HepG2 (cell line): Measurements from ENCODE around the gene GDF15. TPM values are rescaled to one million over a fixed set of nuclear protein-coding genes. Genes with fewer than 3 reads are reported as not detected.

ENCODE experiments used
- ATAC-seq: fragments of 200-7000 bp; cut with Tn5 transposase; 3 replicates; pipeline ENCODE4 v1.9.1; 2020; ENCODE audit warnings: mild to moderate bottlenecking, moderate library complexity
- BruUV-seq: library from RNA; stranded (reverse); fragments of 400-500 nt; replicated peaks from 2 replicates; lab custom pipeline; 2021; lab: Mats Ljungman, UMichigan
- CTCF ChIA-PET: fragments of 300-600 bp; formaldehyde crosslinking; extraction: SDS; loops from one replicate; lab custom pipeline; 2021; ENCODE audit warnings: low total read pairs, inconsistent platforms, low intra/inter-chr PET ratio; lab: Yijun Ruan, JAX
- POLR2A ChIA-PET: fragments of 350-600 bp; sonication (Branson Sonifier 250); formaldehyde crosslinking; loops from one replicate; lab custom pipeline; 2020; ENCODE audit warnings: antibody characterized with exemption, inconsistent platforms; lab: Yijun Ruan, JAX
- DNase-seq: peaks from one replicate; pipeline ENCODE4 v3.0.0-alpha.2; 2015; ENCODE audit warnings: low spot score
- FAIRE-seq: peaks from 3 replicates; lab custom pipeline; 2011; peaks lifted over from hg19 to GRCh38; lab: Jason Lieb, UNC
- H2AFZ ChIP-seq: one replicate; pipeline ENCODE4 v1.6.1; 2011; ENCODE audit warnings: low read length, inconsistent platforms
- H3K27ac ChIP-seq: fragments of 300-600 bp; 3 replicates; pipeline ENCODE4 v1.8.0; 2011; ENCODE audit warnings: mixed run types, mild to moderate bottlenecking, mixed read lengths, low read length, inconsistent platforms; ENCODE audit not compliant: insufficient read depth; ENCODE audit errors: extremely low read length
- H3K27me3 ChIP-seq, 2 experiments: fragments of 200-600 bp in 1 of 2; 2 replicates in 1 of 2; 3 replicates in 1 of 2; pipeline versions ENCODE4 v1.6.0 to v1.8.0; 2011; ENCODE audit warnings: low read length in 2 of 2, mild to moderate bottlenecking in 2 of 2, moderate library complexity in 2 of 2, inconsistent platforms in 1 of 2; ENCODE audit not compliant: insufficient read depth in 2 of 2, control insufficient read depth in 1 of 2
- H3K36me3 ChIP-seq, 2 experiments: fragments of 200-600 bp in 1 of 2; replicated peaks in 1 of 2; 2 replicates in 1 of 2; 3 replicates in 1 of 2; pipeline versions ENCODE4 v1.5.1 to v1.8.0; 2011; ENCODE audit warnings: low read length in 2 of 2, inconsistent platforms in 1 of 2; ENCODE audit not compliant: insufficient read depth in 2 of 2, control insufficient read depth in 1 of 2
- H3K4me1 ChIP-seq: 2 replicates; pipeline ENCODE4 v1.5.1; 2012; ENCODE audit warnings: low read length, inconsistent platforms; ENCODE audit not compliant: insufficient read depth
- H3K4me2 ChIP-seq: 2 replicates; pipeline ENCODE4 v1.6.0; 2011; ENCODE audit warnings: low read depth, low read length, inconsistent platforms
- H3K4me3 ChIP-seq, 3 experiments: fragments of 200-600 bp in 1 of 3; sonication (generic), shearing (Covaris generic) in 1 of 3; replicated peaks in 1 of 3; 2 replicates each; pipeline ENCODE4 v1.5.1; 2011 to 2016; ENCODE audit warnings: low read length in 3 of 3, inconsistent platforms in 2 of 3, low read depth in 2 of 3, mild to moderate bottlenecking in 2 of 3, control low read depth in 1 of 3, mixed read lengths in 1 of 3; ENCODE audit not compliant: insufficient read depth in 1 of 3
- H3K79me2 ChIP-seq: one replicate; pipeline ENCODE4 v1.6.1; 2011; ENCODE audit warnings: low read length, inconsistent platforms; ENCODE audit not compliant: insufficient read depth
- H3K9ac ChIP-seq: 2 replicates; pipeline ENCODE4 v1.6.0; 2011; ENCODE audit warnings: mild to moderate bottlenecking, low read depth, low read length, inconsistent platforms; ENCODE audit not compliant: insufficient read depth
- H3K9me3 ChIP-seq: 2 replicates; pipeline ENCODE4 v1.5.1; 2012; ENCODE audit warnings: mild to moderate bottlenecking, low read length
- H4K20me1 ChIP-seq: 2 replicates; pipeline ENCODE4 v1.6.0; 2011; ENCODE audit warnings: inconsistent platforms, mild to moderate bottlenecking, low read length, moderate library complexity; ENCODE audit not compliant: insufficient read depth
- AFF4 ChIP-seq: sonication (generic); formaldehyde crosslinking; IDR thresholded peaks from 2 replicates; pipeline ENCODE4 v1.4.0; 2020; ENCODE audit warnings: missing genetic modification reagents
- FOSL2 ChIP-seq: sonication (generic); formaldehyde crosslinking; IDR thresholded peaks from 2 replicates; pipeline ENCODE4 v1.4.0; 2020; ENCODE audit warnings: missing genetic modification reagents
- FOXP1 ChIP-seq, 2 experiments: fragments of 450-650 bp in 1 of 2; IDR thresholded peaks; 2 replicates each; pipeline ENCODE4 v1.6.1; 2017 to 2018; ENCODE audit warnings: antibody characterized with exemption in 1 of 2
- GRHL1 ChIP-seq: sonication (generic); formaldehyde crosslinking; conservative IDR thresholded peaks from 2 replicates; pipeline ENCODE4 v1.8.0; 2022; ENCODE audit warnings: missing genetic modification reagents
- HMGA1 ChIP-seq: sonication (generic); formaldehyde crosslinking; conservative IDR thresholded peaks from 2 replicates; pipeline ENCODE4 v1.4.0; 2020; ENCODE audit warnings: missing genetic modification reagents
- KLF11 ChIP-seq: IDR thresholded peaks from 2 replicates; pipeline ENCODE4 v1.6.1; 2016; ENCODE audit warnings: missing compliant biosample characterization
- MYNN ChIP-seq: sonication (generic); formaldehyde crosslinking; IDR thresholded peaks from 2 replicates; pipeline ENCODE4 v1.4.0; 2020; ENCODE audit warnings: mild to moderate bottlenecking, low read depth, missing genetic modification reagents
- MZF1 ChIP-seq: sonication (generic); formaldehyde crosslinking; IDR thresholded peaks from 2 replicates; pipeline ENCODE4 v1.8.1; 2023; ENCODE audit warnings: mild to moderate bottlenecking, missing genetic modification reagents, borderline replicate concordance
- NFYC ChIP-seq: IDR thresholded peaks from 2 replicates; pipeline ENCODE4 v1.6.1; 2016; ENCODE audit warnings: missing genetic modification reagents, missing compliant biosample characterization
- ONECUT2 ChIP-seq: sonication (generic); formaldehyde crosslinking; IDR thresholded peaks from 2 replicates; pipeline ENCODE4 v1.4.0; 2020; ENCODE audit warnings: missing genetic modification reagents
- PCBP2 ChIP-seq: fragments of 200-400 bp; formaldehyde crosslinking; optimal IDR thresholded peaks from 2 replicates; pipeline ENCODE3; 2018; ENCODE audit warnings: low read length, low read depth; ENCODE audit not compliant: poor library complexity, severe bottlenecking
- RNF219 ChIP-seq: sonication (generic); formaldehyde crosslinking; IDR thresholded peaks from 2 replicates; pipeline ENCODE4 v1.5.0; 2020; ENCODE audit warnings: mild to moderate bottlenecking, missing genetic modification reagents
- SAFB2 ChIP-seq: sonication (generic); formaldehyde crosslinking; IDR thresholded peaks from 2 replicates; pipeline ENCODE4 v1.5.1; 2020; ENCODE audit warnings: missing genetic modification reagents, low read depth, mild to moderate bottlenecking, borderline replicate concordance
- XBP1 ChIP-seq: sonication (generic); formaldehyde crosslinking; IDR thresholded peaks from 2 replicates; pipeline ENCODE4 v1.5.0; 2020; ENCODE audit warnings: missing genetic modification reagents
- ZIK1 ChIP-seq: sonication (generic); formaldehyde crosslinking; IDR thresholded peaks from 2 replicates; pipeline ENCODE4 v1.5.0; 2020; ENCODE audit warnings: mild to moderate bottlenecking, low read depth, missing genetic modification reagents, borderline replicate concordance
- ZSCAN25 ChIP-seq: sonication (generic); formaldehyde crosslinking; IDR thresholded peaks from 2 replicates; pipeline ENCODE4 v1.8.0; 2022; ENCODE audit warnings: mild to moderate bottlenecking, missing genetic modification reagents
- ZSCAN31 ChIP-seq: sonication (generic); formaldehyde crosslinking; IDR thresholded peaks from 2 replicates; pipeline ENCODE4 v1.5.0; 2020; ENCODE audit warnings: low read depth, mild to moderate bottlenecking, missing genetic modification reagents
- WGBS: methylation state at CpG from one replicate; pipeline ENCODE4 v1.1.6; 2017; ENCODE audit warnings: low lambda C conversion rate; 5-methylcytosine and 5-hydroxymethylcytosine counted together
- in situ Hi-C: cut with HindIII; loops from 2 replicates; pipeline ENCODE4 v1.10.0; 2017; ENCODE audit warnings: low pct_unique_long_range_greater_than_20kb; ENCODE audit not compliant: extremely low pct_ligation_motif_present
- intact Hi-C: fragments of 100-400 bp; cut with micrococcal nuclease; formaldehyde crosslinking; loops from one replicate; pipeline ENCODE4 v1.10.0; 2022; ENCODE audit not compliant: unreplicated experiment
- polyA plus RNA-seq, 8 experiments: library from polyadenylated mRNA; depleted of rRNA in 3 of 8; stranded (reverse) in 7 of 8; unstranded in 1 of 8; fragments of >200 nt; fragmentation: Illumina TruSeq in 4 of 8; extraction: Trizol in 4 of 8; gene quantifications; 2 replicates each; pipeline versions ENCODE4 v1.2.1 to v1.2.3, GENCODE V29; 2011 to 2016; ENCODE audit warnings: low read depth in 4 of 8, missing spikeins in 1 of 8, mixed read lengths in 1 of 8; ENCODE audit not compliant: insufficient read depth in 1 of 8
- total RNA-seq, 5 experiments: library from RNA; depleted of rRNA; stranded (reverse); fragments of >200 nt; fragmentation: Illumina TruSeq; extraction: Trizol; gene quantifications; 2 replicates each; pipeline ENCODE4 v1.2.3, GENCODE V29; 2016; ENCODE audit warnings: low read depth in 1 of 5

The GDF15 gene
- total and polyA plus RNA-seq, 2 of the 13 experiments (the other 11 are each of a cell fraction or from before 2014, with no cell fraction given), result 146 to 422 TPM

- TF ChIP-seq AFF4 (CRISPR knock-in tag), result no peak
- TF ChIP-seq RNF219, result no peak
- TF ChIP-seq MYNN, result no peak
- no peak for TF ChIP-seq FOXP1 (IDR thresholded peaks at IDR 0.05)
- TF ChIP-seq FOXP1 (CRISPR knock-in tag; IDR thresholded peaks at IDR 0.05), result no peak
- no peak for TF ChIP-seq ZIK1
These were observed 41.8 kb downstream of the GDF15 start (continued) for GRCh38 chr19:18427743-18428113.

GRCh38 chr19:18428173-18428786 lies 42.3 kb downstream of the GDF15 start:
- Histone ChIP-seq H3K36me3 (peaks cover 1 to 3% of the 10 kb centered on the region in 2 experiments; a peak in 2 of 5 replicates), H3K9ac (no peak overlapping the region), H3K27me3 (no peaks in the 10 kb centered on the region), H3K4me1 (no peaks in the 10 kb centered on the region), H3K79me2 (peaks cover 4% of the 10 kb centered on the region), H3K9me3 (no peaks in the 10 kb centered on the region), H3K27ac (no peak overlapping the region), H4K20me1 (no peaks in the 10 kb centered on the region), H3K4me2 (no peak overlapping the region), H2AFZ (no peak overlapping the region), H3K4me3 (no peak overlapping the region)
- DNase-seq (no peak), ATAC-seq (no peak), FAIRE-seq (no peak)
- POLR2A ChIA-PET, result no interaction called here
- CTCF ChIA-PET, result no interaction called here
- 98% methylated on average over 9 of the region's 17 CpGs for WGBS
- in situ Hi-C loops (no loop called here), intact Hi-C loops (no loop called here)
- no TSS peak for BruUV-seq
- no peak for TF ChIP-seq KLF11
- TF ChIP-seq MZF1 (CRISPR knock-in tag), result no peak
- no peak for TF ChIP-seq SAFB2 (CRISPR knock-in tag)
- TF ChIP-seq ZSCAN31 (CRISPR knock-in tag), result no peak
- no peak for TF ChIP-seq MYNN
- TF ChIP-seq XBP1, result no peak
- no peak for TF ChIP-seq PCBP2
- no peak for TF ChIP-seq HMGA1
- TF ChIP-seq FOSL2, result no peak
- no peak for TF ChIP-seq ZSCAN25
- no peak for TF ChIP-seq ONECUT2 (CRISPR knock-in tag)
- no peak for TF ChIP-seq GRHL1 (CRISPR knock-in tag)
- TF ChIP-seq NFYC (CRISPR knock-in tag), result no peak
